ENCODE measurements around the gene SELENOO.

The SELENOO gene

GRCh38 chr22:50185375-50186087 is 15.3 kb upstream of the SELENOO start, which contains the start of gene TRABD:
Gene TRABD (plus strand): TSS chr22:50185913. CDS start chr22:50193061, 7,148 bp downstream.
- DNase-seq: peak; percentile 92

DNA sequence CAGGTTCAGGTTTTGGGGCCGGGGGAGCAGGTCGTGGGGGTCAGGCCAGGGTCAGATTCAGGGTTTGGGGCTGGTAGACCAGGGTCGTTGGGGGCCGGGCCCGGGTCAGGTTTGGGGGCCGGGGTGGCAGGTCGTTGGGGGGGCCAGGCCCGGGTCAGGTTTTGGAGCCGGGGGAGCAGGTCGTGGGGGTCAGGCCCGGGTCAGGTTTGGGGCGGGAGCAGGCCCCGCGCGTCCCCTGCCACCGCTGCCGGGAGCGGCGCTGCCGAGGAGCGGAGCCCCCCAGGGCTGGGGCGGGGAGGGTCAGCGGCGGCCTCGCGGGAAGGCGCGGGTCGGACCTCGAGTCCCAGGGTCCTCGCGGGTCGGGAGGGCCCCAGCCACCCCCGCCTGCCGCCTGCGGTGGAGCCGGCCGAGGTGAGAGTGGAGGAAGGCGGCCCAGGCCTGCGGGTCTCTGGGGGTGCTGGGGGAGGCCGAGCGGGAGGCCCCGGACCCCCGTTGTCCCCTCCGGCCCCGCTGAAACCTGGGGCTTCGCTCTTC is 14.6 kb upstream of the SELENOO start:
- peak; percentile 29 for DNase-seq

DNA sequence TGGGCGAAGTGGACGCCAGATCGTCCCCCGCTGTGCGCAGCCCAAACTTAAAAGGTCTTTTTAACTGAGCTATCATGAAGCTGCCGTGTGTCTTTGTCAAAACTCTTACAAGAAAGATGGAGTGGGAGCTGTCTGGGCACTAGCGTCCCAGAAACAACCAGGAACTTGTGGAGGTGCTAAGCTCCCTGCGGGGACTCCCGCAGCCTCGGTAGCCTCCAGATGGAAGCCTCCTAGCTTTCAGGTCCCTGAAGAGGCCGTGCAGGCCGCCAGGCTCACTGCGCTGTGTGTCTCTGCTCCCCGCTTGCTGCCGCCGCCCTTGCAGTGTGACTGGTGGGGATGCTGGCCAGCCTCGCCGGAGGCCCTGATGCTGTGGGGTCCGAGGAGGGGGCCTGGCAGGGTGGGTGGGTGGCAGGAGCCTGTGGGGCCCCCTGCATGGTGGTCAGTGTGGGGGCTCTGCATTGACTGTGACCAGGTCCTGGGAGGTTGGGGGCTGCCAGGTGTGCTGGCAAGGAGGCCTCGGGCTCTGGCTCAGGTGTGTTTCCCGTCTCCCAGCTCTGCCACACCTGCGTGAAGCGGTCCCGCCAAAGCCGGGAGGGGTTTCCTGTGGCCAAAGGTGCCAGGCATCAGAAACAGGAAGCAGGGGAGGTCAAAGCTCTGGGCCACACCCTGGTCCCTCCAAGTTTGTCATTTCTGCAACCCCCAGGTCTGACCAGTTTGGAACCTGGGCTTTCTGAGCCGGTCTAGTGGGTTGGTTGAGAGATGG is 13.9 kb upstream of the SELENOO start:
- no peak for DNase-seq

- DNase-seq: no peak
Measured at GRCh38 chr22:50188356-50188755, 12.5 kb upstream of the SELENOO start.

GRCh38 chr22:50189184-50189848 is 11.5 kb upstream of the SELENOO start:
- DNase-seq: no peak

- no peak for DNase-seq
Measured at GRCh38 chr22:50189849-50190181, 11.0 kb upstream of the SELENOO start.

DNA sequence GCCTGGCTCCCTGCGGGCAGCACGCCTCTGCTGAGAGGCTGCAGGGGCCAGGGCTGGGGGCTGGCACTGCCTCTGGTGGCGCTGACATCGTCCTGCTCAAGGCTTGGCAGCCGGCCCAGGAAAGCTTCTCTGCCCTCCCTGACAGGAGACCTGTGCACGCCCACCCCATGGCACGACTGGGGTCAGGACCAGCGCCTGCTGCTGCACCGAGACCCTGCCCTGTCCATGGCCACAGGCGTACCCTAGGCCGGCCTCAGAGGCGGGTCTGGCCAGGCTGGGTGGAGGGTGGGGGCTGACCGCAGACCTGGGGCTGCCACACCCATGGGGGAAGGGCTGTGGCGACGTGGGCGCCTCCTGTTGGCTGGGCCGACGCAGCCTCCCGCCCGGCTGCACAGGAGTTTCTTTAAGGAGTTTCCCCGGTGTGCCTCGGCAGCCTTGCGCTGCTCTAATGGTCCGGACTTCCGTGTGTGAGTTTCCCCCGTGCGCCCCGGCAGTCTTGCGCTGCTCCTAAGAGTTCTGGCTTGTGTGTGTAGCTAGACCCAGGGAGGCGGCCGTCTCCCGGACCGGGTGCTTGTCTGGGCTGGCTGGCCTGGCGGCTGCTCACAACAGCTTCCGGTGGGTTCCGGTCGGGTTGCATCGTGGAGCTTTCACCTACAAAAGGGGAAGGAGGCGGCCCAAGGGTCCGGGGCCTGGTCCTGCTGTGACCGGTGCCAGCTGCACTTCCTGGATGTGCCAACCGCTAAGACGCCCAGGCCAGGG is 10.4 kb upstream of the SELENOO start:
- peak; percentile 83 for DNase-seq

- peak; percentile 78 for DNase-seq
Measured at GRCh38 chr22:50190941-50191741, 9.7 kb upstream of the SELENOO start.

GRCh38 chr22:50192436-50193204 is 8.2 kb upstream of the SELENOO start:
- no peak for DNase-seq

- no peak for DNase-seq
Measured at GRCh38 chr22:50193621-50194020, 7.2 kb upstream of the SELENOO start.

- DNase-seq: no peak
Measured at GRCh38 chr22:50194037-50194805, 6.6 kb upstream of the SELENOO start.

DNA sequence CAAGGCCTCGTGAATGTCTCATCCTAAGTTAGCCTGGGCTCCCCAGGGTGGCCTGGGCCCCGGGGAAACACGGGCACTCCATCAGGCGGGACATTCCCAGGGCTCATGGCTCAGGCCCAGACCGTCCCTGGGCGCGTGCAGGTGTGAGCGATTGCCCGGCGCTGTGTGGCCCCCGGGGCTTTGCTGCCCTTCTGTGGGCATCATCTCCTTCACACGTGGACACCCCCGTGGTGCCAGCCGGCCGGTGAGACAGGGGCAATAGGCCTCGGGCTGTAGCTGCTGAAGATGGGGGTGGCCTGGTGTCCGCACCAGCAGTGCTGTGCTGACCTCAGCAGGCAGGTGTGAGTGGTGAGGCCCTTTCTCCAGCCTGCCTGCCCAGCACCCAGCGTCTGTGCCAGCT is 4.6 kb upstream of the SELENOO start:
- DNase-seq: no peak

DNA sequence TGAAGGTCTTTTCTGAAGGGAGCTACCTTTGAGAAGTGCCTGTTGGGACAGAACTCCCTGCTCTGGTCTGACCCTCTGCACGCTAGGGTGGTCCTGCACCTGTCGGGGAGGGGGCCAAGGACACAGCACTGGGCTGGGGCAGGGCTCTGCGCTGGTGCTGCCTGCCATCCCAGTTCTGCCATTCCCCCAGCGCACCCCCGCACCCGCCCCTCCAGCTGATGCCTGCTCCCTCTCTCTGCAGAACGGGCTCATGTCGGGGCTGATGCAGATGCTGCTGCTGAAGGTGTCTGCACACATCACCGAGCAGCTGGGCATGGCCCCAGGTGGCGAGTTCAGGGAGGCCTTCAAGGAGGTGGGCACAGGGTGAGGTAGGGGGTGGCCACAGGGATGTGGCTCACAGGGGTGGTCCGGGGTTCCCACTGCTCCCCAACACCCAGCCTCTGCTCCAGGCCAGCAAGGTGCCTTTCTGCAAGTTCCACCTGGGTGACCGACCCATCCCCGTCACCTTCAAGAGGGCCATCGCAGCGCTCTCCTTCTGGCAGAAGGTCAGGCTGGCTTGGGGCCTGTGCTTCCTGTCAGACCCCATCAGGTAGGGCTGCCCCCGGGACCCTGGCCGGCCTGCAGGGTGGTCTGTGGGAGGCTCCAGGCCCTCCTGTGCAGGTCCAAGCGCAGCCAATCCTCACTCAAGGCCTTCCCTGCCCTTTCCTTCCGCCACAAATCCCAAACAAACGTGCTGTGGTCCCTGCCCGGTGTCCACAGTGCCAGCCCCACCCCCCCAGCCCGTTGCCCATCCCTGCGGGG is 3.6 kb upstream of the SELENOO start:
- no peak for DNase-seq

DNA sequence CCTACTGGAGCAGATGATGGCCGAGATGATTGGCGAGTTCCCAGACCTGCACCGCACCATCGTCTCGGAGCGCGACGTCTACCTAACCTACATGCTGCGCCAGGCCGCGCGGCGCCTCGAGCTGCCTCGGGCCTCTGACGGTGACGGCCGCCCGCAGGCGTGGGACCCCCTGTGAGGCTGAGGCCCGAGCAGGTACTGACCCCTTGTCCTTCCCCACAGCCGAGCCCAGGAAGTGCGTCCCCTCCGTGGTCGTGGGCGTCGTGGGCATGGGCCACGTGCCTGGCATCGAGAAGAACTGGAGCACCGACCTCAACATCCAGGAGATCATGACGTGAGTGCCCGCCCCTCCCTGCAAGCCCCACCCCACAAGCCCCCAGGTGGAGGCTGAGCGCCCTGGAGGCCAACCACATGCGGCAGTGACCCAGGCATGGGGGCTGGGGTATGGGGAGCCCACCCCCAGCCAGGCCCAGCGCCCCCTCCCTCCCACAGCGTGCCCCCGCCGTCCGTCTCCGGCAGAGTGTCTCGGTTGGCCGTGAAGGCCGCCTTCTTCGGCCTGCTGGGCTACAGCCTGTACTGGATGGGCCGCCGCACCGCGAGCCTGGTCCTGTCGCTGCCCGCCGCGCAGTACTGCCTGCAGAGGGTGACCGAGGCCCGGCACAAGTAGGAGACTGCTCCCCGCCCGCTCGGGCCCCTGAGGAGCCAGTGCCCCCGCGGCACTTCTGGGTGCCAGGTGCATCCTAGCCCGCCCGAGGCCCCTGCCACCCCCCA is 2.8 kb upstream of the SELENOO start:
- no peak for DNase-seq

GRCh38 chr22:50198624-50199017 is 2.2 kb upstream of the SELENOO start:
- DNase-seq: no peak

DNA sequence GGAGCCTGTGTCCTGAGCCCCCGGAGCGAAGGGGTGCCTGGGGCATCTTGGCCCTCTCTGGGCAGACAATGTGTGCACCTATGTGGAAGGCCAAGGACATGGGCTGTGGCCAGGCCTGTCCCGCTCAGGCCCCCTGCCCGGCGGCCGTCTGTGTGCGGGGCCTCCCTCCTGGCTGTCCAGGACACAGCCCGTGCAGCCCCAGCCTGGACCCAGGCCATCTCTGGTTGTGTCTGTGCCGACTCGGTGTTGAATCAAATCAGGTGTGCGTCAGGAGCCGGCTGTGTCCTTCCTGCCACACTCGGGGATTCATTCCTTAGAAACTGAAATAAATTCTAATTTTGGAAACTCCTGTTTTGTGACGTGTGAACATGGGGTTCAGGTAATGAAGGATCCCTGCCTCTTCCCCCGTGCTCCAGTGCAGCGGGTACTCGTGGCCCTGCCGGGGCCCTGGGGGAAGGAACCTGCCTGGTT is 1.5 kb upstream of the SELENOO start:
- DNase-seq: no peak

GRCh38 chr22:50199829-50200460 is 866 bp upstream of the SELENOO start:
- DNase-seq: no peak

Measured in stimulated activated CD4-positive, alpha-beta T cell treated with anti-CD3 and anti-CD28 coated beads, Interleukin-15, amount 100 ng/mL, for 24 hours (primary cell).